A549 (cell line): Measurements from ENCODE around the gene JRKL.

ENCODE experiments used
- MAX ChIP-seq: IDR thresholded peaks from 2 replicates; pipeline ENCODE4 v1.6.1; 2012
- MYC ChIP-seq: IDR thresholded peaks from 2 replicates; pipeline ENCODE4 v1.6.1; 2012; ENCODE audit warnings: mild to moderate bottlenecking, inconsistent platforms, low read length, improper control_type of control experiment, borderline replicate concordance
- POLR2A ChIP-seq: IDR thresholded peaks from 2 replicates; pipeline ENCODE4 v1.6.1; 2012; ENCODE audit warnings: mild to moderate bottlenecking, low read length
- SMC3 ChIP-seq: fragments of >200 bp; sonication (Bioruptor Twin); formaldehyde crosslinking; IDR thresholded peaks from 3 replicates; pipeline ENCODE4 v1.6.1; 2018; ENCODE audit warnings: inconsistent platforms

GRCh38 chr11:96389720-96390487, at the start of gene JRKL, which contains the start of gene CCDC82:
- TF ChIP-seq SMC3 (no peak), POLR2A (peak; percentile 58), MAX (0 out of 2 replicates have a peak, but pooled peaks have one; percentile 34), MYC (no peak)
